OCI-LY1 (cell line): Measurements from ENCODE around the gene HPCAL1.

Experiments used
- H2AFZ ChIP-seq: fragments of 200-600 bp; sonication (generic), shearing (Covaris generic); 2 replicates; pipeline ENCODE4 v1.6.0; 2014; ENCODE audit warnings: antibody characterized with exemption, mild to moderate bottlenecking, low read length
- H3F3A ChIP-seq: fragments of 200-600 bp; sonication (generic), shearing (Covaris generic); 2 replicates; pipeline ENCODE4 v1.6.0; 2014; ENCODE audit warnings: mild to moderate bottlenecking, antibody characterized with exemption, low read length, moderate library complexity; ENCODE audit not compliant: insufficient read depth
- H3K27ac ChIP-seq: fragments of 200-600 bp; sonication (generic); 2 replicates; pipeline ENCODE4 v1.5.1; 2014; ENCODE audit warnings: low read length, mixed run types, mild to moderate bottlenecking, low read depth; ENCODE audit not compliant: poor library complexity, severe bottlenecking
- H3K27me3 ChIP-seq: fragments of 200-600 bp; sonication (generic); 2 replicates; pipeline ENCODE4 v1.6.0; 2014; ENCODE audit warnings: antibody characterized with exemption, mild to moderate bottlenecking, low read length, moderate library complexity; ENCODE audit not compliant: insufficient read depth
- H3K36me3 ChIP-seq: fragments of 200-600 bp; sonication (generic); 2 replicates; pipeline ENCODE4 v1.6.1; 2014; ENCODE audit warnings: mild to moderate bottlenecking, antibody characterized with exemption, low read length, moderate library complexity, mixed read lengths; ENCODE audit not compliant: insufficient read depth
- H3K4me1 ChIP-seq: fragments of 200-600 bp; sonication (generic); 2 replicates; pipeline ENCODE4 v1.5.1; 2014; ENCODE audit warnings: mild to moderate bottlenecking, low read length, moderate library complexity; ENCODE audit not compliant: insufficient read depth, severe bottlenecking
- H3K4me2 ChIP-seq: fragments of 200-600 bp; sonication (generic), shearing (Covaris generic); 2 replicates; pipeline ENCODE4 v1.6.1; 2014; ENCODE audit warnings: low read length
- H3K4me3 ChIP-seq: fragments of 200-600 bp; sonication (generic); 2 replicates; pipeline ENCODE4 v1.5.1; 2014; ENCODE audit warnings: low read length, low read depth, mild to moderate bottlenecking, mixed read lengths; ENCODE audit not compliant: poor library complexity, severe bottlenecking
- H3K79me2 ChIP-seq: fragments of 200-600 bp; shearing (Covaris generic); 2 replicates; pipeline ENCODE4 v1.6.1; 2016; ENCODE audit warnings: mixed run types, low read length, mixed read lengths; ENCODE audit not compliant: insufficient read depth
- H3K9ac ChIP-seq: fragments of 200-600 bp; sonication (generic), shearing (Covaris generic); 2 replicates; pipeline ENCODE4 v1.6.1; 2014; ENCODE audit warnings: mild to moderate bottlenecking, low read length, mixed read lengths
- H3K9me2 ChIP-seq: fragments of 200-600 bp; sonication (generic), shearing (Covaris generic); 2 replicates; pipeline ENCODE4 v1.6.1; 2014; ENCODE audit warnings: low read depth, mild to moderate bottlenecking, low read length, mixed read lengths
- H3K9me3 ChIP-seq: fragments of 200-600 bp; shearing (Covaris generic); 2 replicates; pipeline ENCODE4 v1.6.1; 2014; ENCODE audit warnings: low read length, mixed read lengths
- H4K20me1 ChIP-seq: fragments of 200-600 bp; sonication (generic), shearing (Covaris generic); 2 replicates; pipeline ENCODE4 v1.6.0; 2016; ENCODE audit warnings: mild to moderate bottlenecking, low read length; ENCODE audit not compliant: insufficient read depth
- EZH2 ChIP-seq: fragments of 200-600 bp; sonication (generic), shearing (Covaris generic); IDR thresholded peaks from 2 replicates; pipeline ENCODE4 v1.8.0; 2017; ENCODE audit warnings: borderline replicate concordance, mixed run types, mild to moderate bottlenecking, antibody characterized with exemption, low read length, moderate library complexity, mixed read lengths
- TF ChIP-seq, protein P1 (sequence below): fragments of 200-600 bp; sonication (generic), shearing (Covaris generic); IDR thresholded peaks from 2 replicates; pipeline ENCODE4 v1.5.1; 2017; ENCODE audit warnings: mild to moderate bottlenecking, antibody characterized with exemption, low read length, moderate library complexity, mixed read lengths

The HPCAL1 gene

DNA sequence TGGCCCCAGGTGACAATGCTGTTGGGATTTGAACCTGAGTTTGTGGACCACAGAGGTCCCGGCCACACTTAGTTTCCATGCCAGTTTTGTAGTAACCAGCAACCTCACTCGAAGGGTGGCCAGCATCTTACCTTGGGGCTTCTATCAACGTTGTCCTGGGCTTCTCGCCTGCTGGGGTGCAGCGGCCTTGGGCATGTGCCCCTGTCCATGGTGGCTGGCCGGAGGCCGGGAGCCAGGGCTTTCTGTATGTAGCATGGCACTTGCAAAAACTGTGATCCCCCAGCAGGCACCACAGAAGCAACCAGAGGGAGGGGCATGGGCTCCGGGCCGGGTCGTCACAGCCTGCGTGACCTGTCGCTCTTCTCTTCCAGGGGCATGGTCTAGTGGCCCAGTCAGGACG lies 93.8 kb downstream of the HPCAL1 start:
- H3K9ac ChIP-seq: no peak overlapping the region
- TF ChIP-seq, protein P1, sequence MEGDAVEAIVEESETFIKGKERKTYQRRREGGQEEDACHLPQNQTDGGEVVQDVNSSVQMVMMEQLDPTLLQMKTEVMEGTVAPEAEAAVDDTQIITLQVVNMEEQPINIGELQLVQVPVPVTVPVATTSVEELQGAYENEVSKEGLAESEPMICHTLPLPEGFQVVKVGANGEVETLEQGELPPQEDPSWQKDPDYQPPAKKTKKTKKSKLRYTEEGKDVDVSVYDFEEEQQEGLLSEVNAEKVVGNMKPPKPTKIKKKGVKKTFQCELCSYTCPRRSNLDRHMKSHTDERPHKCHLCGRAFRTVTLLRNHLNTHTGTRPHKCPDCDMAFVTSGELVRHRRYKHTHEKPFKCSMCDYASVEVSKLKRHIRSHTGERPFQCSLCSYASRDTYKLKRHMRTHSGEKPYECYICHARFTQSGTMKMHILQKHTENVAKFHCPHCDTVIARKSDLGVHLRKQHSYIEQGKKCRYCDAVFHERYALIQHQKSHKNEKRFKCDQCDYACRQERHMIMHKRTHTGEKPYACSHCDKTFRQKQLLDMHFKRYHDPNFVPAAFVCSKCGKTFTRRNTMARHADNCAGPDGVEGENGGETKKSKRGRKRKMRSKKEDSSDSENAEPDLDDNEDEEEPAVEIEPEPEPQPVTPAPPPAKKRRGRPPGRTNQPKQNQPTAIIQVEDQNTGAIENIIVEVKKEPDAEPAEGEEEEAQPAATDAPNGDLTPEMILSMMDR: no peak
- TF ChIP-seq EZH2: no peak
- H3K36me3 ChIP-seq: no peaks in the 10 kb centered on the region
- H4K20me1 ChIP-seq: no peaks in the 10 kb centered on the region
- no peak overlapping the region for H3K4me3 ChIP-seq
- no peak overlapping the region for H2AFZ ChIP-seq
- no peak overlapping the region; the same call in 1 of the 2 replicates for H3K4me2 ChIP-seq
- no peaks in the 10 kb centered on the region; the same call in 1 of the 2 replicates for H3K27me3 ChIP-seq
- H3K79me2 ChIP-seq: no peaks in the 10 kb centered on the region
- H3K27ac ChIP-seq: no peak overlapping the region
- no peaks in the 10 kb centered on the region for H3K9me3 ChIP-seq
- peaks cover 5% of the 10 kb centered on the region for H3K4me1 ChIP-seq
- H3K9me2 ChIP-seq: no peaks in the 10 kb centered on the region
- no peaks in the 10 kb centered on the region for H3F3A ChIP-seq

DNA sequence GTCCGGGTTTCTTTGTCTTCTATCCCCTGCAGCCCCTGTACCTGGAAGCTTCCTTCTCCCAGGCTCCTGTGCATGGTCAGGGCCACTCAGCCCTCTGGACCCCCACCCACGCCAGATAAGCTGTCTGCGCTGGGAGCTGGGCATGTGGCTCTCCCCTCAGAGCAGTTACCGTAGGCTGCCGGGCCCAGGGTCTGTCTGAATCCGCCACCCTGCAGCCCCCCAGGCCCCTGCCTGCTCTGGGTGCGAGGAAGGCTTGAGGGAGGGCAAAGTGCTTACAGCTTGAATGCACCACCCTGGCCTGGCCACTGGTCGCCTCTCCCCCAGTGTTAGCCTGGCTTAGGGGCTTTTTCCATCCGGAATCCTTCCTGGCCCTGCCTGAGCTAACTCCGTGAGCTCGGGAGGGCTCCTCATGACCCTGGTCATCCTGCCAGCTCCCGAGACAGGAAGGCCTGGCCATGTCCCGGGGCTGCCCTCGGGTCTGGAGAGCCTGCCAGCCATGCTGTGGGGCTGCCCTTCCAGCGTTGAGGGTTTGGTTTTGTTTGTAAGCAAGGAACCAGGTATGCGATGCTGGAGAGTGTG lies 94.7 kb downstream of the HPCAL1 start:
- H3K27ac ChIP-seq: no peak overlapping the region
- no peaks in the 10 kb centered on the region for H4K20me1 ChIP-seq

DNA sequence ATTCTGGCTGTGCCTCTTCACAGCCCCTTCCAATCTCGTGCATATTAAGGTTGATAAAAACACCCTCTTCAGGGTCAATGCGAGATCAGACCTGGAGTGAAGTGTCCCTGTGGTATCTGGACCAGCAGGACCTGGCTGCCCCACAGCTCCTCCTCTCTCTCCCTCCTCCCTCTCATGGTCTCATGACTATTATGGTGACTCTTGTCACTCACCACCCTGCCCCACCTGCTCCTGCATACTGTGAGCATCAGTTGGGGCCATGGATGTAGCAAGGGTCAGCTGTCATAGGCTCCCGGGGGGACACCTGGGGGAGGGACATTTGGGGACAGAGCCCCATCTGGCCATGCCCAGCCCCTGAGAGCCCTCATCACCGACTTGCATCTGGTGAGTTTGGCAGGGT lies 95.2 kb downstream of the HPCAL1 start:
- H3K27ac ChIP-seq: no peak overlapping the region
- no peaks in the 10 kb centered on the region for H3F3A ChIP-seq
- H3K4me3 ChIP-seq: no peak overlapping the region
- H3K9ac ChIP-seq: no peak overlapping the region
- H3K27me3 ChIP-seq: no peaks in the 10 kb centered on the region; the same call in 1 of the 2 replicates
- H4K20me1 ChIP-seq: no peaks in the 10 kb centered on the region
- H3K36me3 ChIP-seq: no peaks in the 10 kb centered on the region
- no peak overlapping the region for H2AFZ ChIP-seq
- TF ChIP-seq EZH2: no peak
- TF ChIP-seq, protein P1: no peak
- peaks cover 5% of the 10 kb centered on the region for H3K4me1 ChIP-seq
- H3K9me2 ChIP-seq: no peaks in the 10 kb centered on the region
- no peaks in the 10 kb centered on the region for H3K79me2 ChIP-seq
- no peaks in the 10 kb centered on the region for H3K9me3 ChIP-seq
- no peak overlapping the region for H3K4me2 ChIP-seq

More for the DNA sequence above, 94.7 kb downstream of the HPCAL1 start:
- no peaks in the 10 kb centered on the region; the same call in 1 of the 2 replicates for H3K27me3 ChIP-seq
- H3K9me3 ChIP-seq: no peaks in the 10 kb centered on the region
- no peak overlapping the region for H3K4me2 ChIP-seq
- H3K36me3 ChIP-seq: no peaks in the 10 kb centered on the region
- TF ChIP-seq, protein P1: no peak
- no peak for TF ChIP-seq EZH2
- no peaks in the 10 kb centered on the region for H3K79me2 ChIP-seq
- no peaks in the 10 kb centered on the region for H3F3A ChIP-seq
- no peak overlapping the region for H3K4me3 ChIP-seq
- no peak overlapping the region for H2AFZ ChIP-seq
- H3K9me2 ChIP-seq: no peaks in the 10 kb centered on the region
- peaks cover 5% of the 10 kb centered on the region for H3K4me1 ChIP-seq
- H3K9ac ChIP-seq: no peak overlapping the region
